SKM-1 treated with dmso at 0.1 percent for 144 hours (cell line): Measurements from ENCODE around the gene PRSS33.
A peak's percentile ranks its signal among the peaks of the same experiment; 100 is the strongest.

ENCODE experiments used
- DNase-seq: peaks from one replicate; lab custom pipeline; 2025; ENCODE audit not compliant: unreplicated experiment; lab: John Stamatoyannopoulos, UW

The PRSS33 gene

GRCh38 chr16:2778630-2778958, 8.8 kb downstream of the PRSS33 start:
- DNase-seq: no peak

GRCh38 chr16:2777903-2778629, 9.3 kb downstream of the PRSS33 start:
- no peak for DNase-seq

GRCh38 chr16:2777231-2777902, 10.0 kb downstream of the PRSS33 start, which contains the start of gene ELOB:
Gene ELOB (minus strand): TSS chr16:2777280. CDS start chr16:2777239, 41 bp downstream.
- peak; percentile 71 for DNase-seq

- DNase-seq: no peak
Observed at GRCh38 chr16:2776500-2777139, 10.7 kb downstream of the PRSS33 start.

GRCh38 chr16:2775765-2776499, 11.4 kb downstream of the PRSS33 start:
- no peak for DNase-seq

- DNase-seq: no peak
Observed at GRCh38 chr16:2775131-2775716, 12.1 kb downstream of the PRSS33 start.

GRCh38 chr16:2774161-2774891, 13.0 kb downstream of the PRSS33 start:
- no peak for DNase-seq

GRCh38 chr16:2773188-2773968, 14.0 kb downstream of the PRSS33 start:
- DNase-seq: no peak

- DNase-seq: no peak
Observed at GRCh38 chr16:2771496-2772402, 15.6 kb downstream of the PRSS33 start.

GRCh38 chr16:2770057-2770951, 17.1 kb downstream of the PRSS33 start:
- DNase-seq: no peak

- no peak for DNase-seq
Observed at GRCh38 chr16:2769675-2770056, 17.7 kb downstream of the PRSS33 start.

GRCh38 chr16:2769100-2769529, 18.2 kb downstream of the PRSS33 start:
- DNase-seq: no peak

GRCh38 chr16:2768403-2769089, 18.8 kb downstream of the PRSS33 start:
- no peak for DNase-seq

- no peak for DNase-seq
Observed at GRCh38 chr16:2767891-2768290, 19.5 kb downstream of the PRSS33 start.

GRCh38 chr16:2767140-2767731, 20.1 kb downstream of the PRSS33 start:
- no peak for DNase-seq

- DNase-seq: no peak
Observed at GRCh38 chr16:2766430-2767139, 20.8 kb downstream of the PRSS33 start.
